GM21360 (cell line): ENCODE data around the gene PCMTD2.
"Not testable (repeated sequence)": the region's sequence is repeated elsewhere in the genome, so short reads cannot be mapped to it uniquely, and the experiment has no call there.

Source experiments
- ATAC-seq: cut with Tn5 transposase; IDR thresholded peaks from one replicate; pipeline ENCODE4 v1.9.1; 2021; ENCODE audit warnings: mild to moderate bottlenecking, moderate library complexity; ENCODE audit not compliant: unreplicated experiment

The PCMTD2 gene

GRCh38 chr20:64223526-64224067, 32.0 kb upstream of the PCMTD2 start:
- ATAC-seq: no peak

DNA sequence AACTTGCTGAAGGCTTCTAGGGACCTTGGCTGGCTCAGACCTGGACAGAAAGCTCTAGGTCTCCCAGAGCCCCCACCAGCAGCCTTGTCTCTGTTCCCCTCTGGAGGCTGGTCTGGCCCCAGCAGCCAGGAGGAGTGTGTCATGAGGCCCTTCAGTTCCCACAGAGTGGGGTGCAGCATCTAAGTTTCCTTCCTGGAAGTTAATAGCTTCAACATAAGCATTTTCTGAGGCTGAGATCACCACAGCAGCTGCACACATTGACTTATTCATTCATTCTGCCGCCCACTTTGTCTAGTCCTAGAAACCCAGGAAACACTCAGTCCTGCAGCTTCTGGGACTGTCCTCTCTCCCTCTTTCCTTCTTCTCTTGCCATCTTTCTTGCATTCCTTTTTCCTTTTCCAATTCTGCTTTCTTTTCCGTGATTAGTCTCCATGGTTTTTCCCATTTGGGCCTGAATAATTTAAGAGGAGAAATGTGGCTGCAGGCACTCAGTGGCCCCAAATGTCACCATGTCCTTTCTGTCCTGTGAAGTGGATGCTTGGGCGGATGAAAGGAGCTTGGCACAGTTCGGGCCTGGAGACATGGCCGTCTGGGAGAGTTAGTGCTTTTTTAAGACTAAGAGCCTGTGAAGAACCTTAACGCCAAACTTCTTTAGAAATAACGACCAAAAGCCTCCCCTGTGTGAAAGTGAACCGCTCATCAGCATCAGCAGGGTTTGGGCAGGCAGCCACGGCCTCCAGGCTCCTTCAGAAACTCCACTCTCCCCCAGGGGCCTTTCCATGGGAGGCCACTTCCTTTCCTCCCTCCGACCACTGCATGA, 31.0 kb upstream of the PCMTD2 start:
- no peak for ATAC-seq

DNA sequence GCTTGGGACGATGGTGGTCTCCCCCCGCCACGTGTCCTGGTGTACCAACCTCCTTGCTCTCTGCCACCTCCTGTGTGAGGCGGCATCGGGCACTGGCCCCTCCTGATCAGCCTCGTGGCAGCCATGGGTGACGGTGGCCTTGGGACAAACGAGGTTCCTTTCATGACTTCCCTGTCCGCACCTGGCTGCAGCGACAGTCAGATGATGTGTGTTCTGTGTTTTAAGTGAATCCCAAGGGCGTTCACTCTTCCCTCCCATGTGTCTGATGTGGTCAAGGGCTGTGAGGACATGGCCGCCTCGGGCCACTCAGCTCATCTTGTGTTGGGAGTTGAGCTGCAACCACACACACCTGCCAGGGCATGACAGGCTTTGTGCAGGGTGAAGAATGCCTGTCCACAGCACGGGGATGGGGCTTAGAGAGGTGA, 30.4 kb upstream of the PCMTD2 start:
- ATAC-seq: no peak

- no peak for ATAC-seq
Measured at GRCh38 chr20:64225828-64226598, 29.5 kb upstream of the PCMTD2 start.

DNA sequence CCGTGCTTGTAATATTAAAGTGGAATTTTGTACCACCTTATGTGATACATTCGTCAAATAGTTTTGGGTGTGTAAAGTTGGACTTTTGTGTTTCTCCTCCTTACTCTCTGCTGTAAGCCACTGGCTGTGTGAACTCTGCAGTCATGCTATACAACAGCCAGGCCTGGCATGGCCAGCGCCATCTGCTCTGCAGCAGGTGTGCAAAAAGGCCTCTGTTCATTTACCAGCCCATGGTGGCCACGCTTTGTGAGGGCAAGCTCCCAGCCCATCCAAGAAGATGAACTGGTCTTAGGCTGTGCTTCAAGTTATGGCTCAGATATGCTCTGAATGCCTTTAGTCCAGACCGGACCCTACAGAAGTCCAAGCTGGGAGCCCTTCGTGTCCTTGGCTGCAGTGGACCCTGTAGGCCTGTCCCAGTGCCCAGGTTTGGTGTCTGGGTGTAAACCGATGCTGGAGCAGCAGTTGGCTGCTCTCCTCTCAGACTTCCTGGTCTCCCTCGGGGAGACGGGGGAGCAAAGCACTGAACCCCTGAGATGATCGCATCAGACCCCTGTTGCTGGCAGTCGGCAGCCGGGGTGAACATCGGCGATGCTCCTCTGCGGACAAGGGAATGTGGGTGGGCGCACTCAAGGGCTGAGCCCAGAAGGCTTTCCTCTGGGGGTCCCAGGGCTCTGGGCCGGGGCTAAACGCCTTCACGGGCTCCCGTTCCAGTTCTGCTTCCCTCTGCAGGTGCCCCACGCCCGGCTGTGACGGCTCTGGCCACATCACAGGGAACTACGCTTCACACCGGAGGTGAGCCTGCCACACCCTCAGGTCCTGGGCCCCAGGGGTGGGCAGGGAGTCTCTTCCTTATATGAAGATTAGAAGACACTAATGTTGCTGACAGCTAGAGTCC, 28.6 kb upstream of the PCMTD2 start:
- ATAC-seq: no peak

GRCh38 chr20:64228086-64228653, 27.4 kb upstream of the PCMTD2 start:
- no peak for ATAC-seq

- ATAC-seq: no peak
Measured at GRCh38 chr20:64228751-64229506, 26.6 kb upstream of the PCMTD2 start.

DNA sequence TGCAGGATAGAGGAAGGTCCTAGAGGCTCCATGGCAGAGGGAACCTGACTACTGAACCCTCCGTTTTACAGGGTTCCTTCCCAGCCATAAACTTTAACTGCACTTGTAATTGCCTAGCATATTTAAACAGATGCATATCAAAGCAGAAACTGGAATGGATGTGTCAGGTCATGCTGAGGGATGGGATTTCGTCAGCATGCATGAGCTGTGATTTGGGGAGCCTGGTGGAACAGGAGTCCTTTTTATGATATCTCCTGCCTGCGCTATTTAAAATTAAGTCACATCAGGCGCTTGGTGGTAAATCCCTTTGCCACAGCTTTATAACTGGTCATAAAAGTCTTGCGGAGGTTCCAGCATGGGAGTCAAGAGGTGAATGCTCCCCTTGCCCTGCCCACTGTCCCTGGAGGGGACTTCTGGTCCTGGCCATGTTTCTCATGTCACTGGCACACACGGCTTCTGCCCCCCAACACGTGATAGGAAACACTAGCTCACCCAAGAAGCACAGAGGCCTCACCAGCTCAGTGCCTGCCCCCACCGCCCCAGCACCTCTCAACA, 26.0 kb upstream of the PCMTD2 start:
- no peak for ATAC-seq

DNA sequence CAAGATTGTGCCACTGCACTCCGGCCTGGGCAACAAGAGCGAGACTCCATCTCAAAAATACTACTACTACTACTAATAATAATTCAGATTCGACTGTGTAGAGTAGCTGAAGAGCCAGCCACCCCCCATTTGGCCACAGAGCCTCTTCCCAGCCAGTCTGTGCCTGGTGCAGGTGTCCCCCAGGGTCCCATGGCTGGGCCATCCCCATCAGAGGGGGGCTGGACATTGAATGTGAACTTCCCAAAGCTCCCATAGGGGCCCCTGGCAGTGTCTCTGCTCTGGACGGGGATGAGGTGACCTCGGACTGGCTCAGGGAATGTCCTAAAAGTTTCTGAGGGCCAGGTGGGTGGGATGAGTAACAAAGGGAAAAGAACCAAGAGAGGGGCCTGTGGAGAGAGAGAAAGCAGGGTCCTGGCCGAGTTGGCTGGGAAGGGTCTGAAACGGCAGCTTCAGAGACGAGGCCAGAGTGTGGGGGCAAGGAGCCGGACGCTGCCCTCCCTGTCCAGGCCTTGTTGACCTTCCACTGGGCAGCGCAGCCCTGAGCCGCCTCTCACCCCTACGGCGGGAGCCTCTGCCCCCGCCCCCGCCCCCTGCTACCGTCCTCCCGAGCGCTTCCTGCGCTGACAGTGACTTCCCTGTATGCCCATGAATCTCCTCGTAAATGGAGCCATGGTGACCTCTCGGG, 24.9 kb upstream of the PCMTD2 start:
- ATAC-seq: no peak

- no peak for ATAC-seq
Measured at GRCh38 chr20:64231621-64232550, 23.7 kb upstream of the PCMTD2 start.

GRCh38 chr20:64232794-64233193, 22.8 kb upstream of the PCMTD2 start:
- ATAC-seq: no peak

- no peak for ATAC-seq
Measured at GRCh38 chr20:64233725-64234124, 21.8 kb upstream of the PCMTD2 start.

- ATAC-seq: no peak
Measured at GRCh38 chr20:64234291-64234791, 21.2 kb upstream of the PCMTD2 start.

DNA sequence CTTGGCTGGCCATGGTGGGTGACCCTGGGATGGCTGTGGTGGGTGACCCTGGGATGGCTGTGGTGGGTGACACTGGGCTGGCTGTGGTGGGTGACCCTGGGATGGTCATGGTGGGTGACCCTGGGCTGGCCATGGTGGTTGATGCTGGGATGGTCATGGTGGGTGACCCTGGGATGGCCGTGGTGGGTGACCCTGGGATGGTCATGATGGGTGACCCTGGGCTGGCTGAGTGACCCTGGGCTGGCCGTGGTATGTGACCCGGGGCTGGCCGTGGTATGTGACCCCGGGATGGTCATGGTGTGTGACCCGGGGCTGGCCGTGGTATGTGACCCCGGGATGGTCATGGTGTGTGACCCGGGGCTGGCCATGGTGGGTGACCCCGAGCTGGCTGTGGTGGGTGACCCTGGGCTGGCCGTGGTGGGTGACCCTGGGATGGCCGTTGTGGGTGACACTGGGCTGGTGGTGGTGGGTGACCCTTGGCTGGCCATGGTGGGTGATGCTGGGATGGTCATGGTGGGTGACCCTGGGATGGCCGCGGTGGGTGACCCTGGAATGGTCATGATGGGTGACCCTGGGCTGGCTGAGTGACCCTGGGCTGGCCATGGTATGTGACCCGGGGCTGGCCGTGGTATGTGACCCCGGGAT, 20.5 kb upstream of the PCMTD2 start:
- not testable (repeated sequence) for ATAC-seq

- ATAC-seq: no peak
Measured at GRCh38 chr20:64236137-64237088, 19.1 kb upstream of the PCMTD2 start.

- no peak for ATAC-seq
Measured at GRCh38 chr20:64237316-64237715, 18.2 kb upstream of the PCMTD2 start.
